ENCODE measurements around the gene PWP1. TPM values are rescaled to one million over a fixed set of nuclear protein-coding genes. Genes with fewer than 3 reads are reported as not detected.

The PWP1 gene
- total RNA-seq (10 to 100 TPM; 22.8 to 29.9 TPM), polyA plus RNA-seq (ENCODE audit: insufficient read length in 6 of 6) (10 to 100 TPM; 49.4 to 58.6 (median 54.4) TPM)
- long read RNA-seq, donor 1, transcript PWP1-201 (15 exons, 2,621 nt) = major isoform, 16 of 30 reads
- long read RNA-seq, donor 1, partial matches to known transcripts = 14 of 30 reads
- long read RNA-seq, donor 1, other reads (novel, unspliced or antisense) = 0 of 30 reads
- long read RNA-seq, donor 2, transcript PWP1-201 (15 exons, 2,621 nt) = major isoform, 17 of 18 reads
- long read RNA-seq, donor 2, partial matches to known transcripts = 0 of 18 reads
- long read RNA-seq, donor 2, other reads (novel, unspliced or antisense) = 0 of 18 reads
- long read RNA-seq, donor 3, transcript PWP1-201 (15 exons, 2,621 nt) = major isoform, 20 of 21 reads
- long read RNA-seq, donor 3, partial matches to known transcripts = 0 of 21 reads
- long read RNA-seq, donor 3, other reads (novel, unspliced or antisense) = 0 of 21 reads
- long read RNA-seq, donor 4, transcript PWP1-201 (15 exons, 2,621 nt) = major isoform, 5 of 38 reads
- long read RNA-seq, donor 4, partial matches to known transcripts = 33 of 38 reads
- long read RNA-seq, donor 4, other reads (novel, unspliced or antisense) = 0 of 38 reads
- long read RNA-seq, donor 5, transcript PWP1-201 (15 exons, 2,621 nt) = major isoform, 18 of 29 reads
- long read RNA-seq, donor 5, partial matches to known transcripts = 11 of 29 reads
- long read RNA-seq, donor 5, other reads (novel, unspliced or antisense) = 0 of 29 reads
- long read RNA-seq, donor 6, transcript PWP1-201 (15 exons, 2,621 nt) = major isoform, 23 of 23 reads
- long read RNA-seq, donor 6, partial matches to known transcripts = 0 of 23 reads
- long read RNA-seq, donor 6, other reads (novel, unspliced or antisense) = 0 of 23 reads
- long read RNA-seq, donor 7, transcript PWP1-201 (15 exons, 2,621 nt) = major isoform, 6 of 6 reads
- long read RNA-seq, donor 7, partial matches to known transcripts = 0 of 6 reads
- long read RNA-seq, donor 7, other reads (novel, unspliced or antisense) = 0 of 6 reads
- long read RNA-seq, donor 8, transcript PWP1-201 (15 exons, 2,621 nt) = major isoform, 14 of 14 reads
- long read RNA-seq, donor 8, partial matches to known transcripts = 0 of 14 reads
- long read RNA-seq, donor 8, other reads (novel, unspliced or antisense) = 0 of 14 reads
- long read RNA-seq, donor 9 = 0 reads
- long read RNA-seq, donor 10, transcript PWP1-201 (15 exons, 2,621 nt) = major isoform, 10 of 54 reads
- long read RNA-seq, donor 10, partial matches to known transcripts = 41 of 54 reads
- long read RNA-seq, donor 10, other reads (novel, unspliced or antisense) = 3 of 54 reads
- long read RNA-seq, donor 11, transcript PWP1-201 (15 exons, 2,621 nt) = major isoform, 15 of 27 reads
- long read RNA-seq, donor 11, partial matches to known transcripts = 12 of 27 reads
- long read RNA-seq, donor 11, other reads (novel, unspliced or antisense) = 0 of 27 reads
- long read RNA-seq, donor 12, transcript PWP1-201 (15 exons, 2,621 nt) = major isoform, 11 of 29 reads
- long read RNA-seq, donor 12, partial matches to known transcripts = 18 of 29 reads
- long read RNA-seq, donor 12, other reads (novel, unspliced or antisense) = 0 of 29 reads

GRCh38 chr12:107685360-107686248 is at the start of gene PWP1:
PWP1 (plus strand) TSS chr12:107685799; CDS start chr12:107685900, 101 bp downstream.
- no peak for TF ChIP-seq CTCF (IDR thresholded peaks at IDR 0.05)
- intact Hi-C loops (cut with DNase I) = no loop called here

GRCh38 chr12:107641154-107641553 is 44.4 kb upstream of the PWP1 start:
- intact Hi-C loops (cut with DNase I) = no loop called here
- H3K9me3 ChIP-seq = no peaks in the 10 kb centered on the region
- H3K36me3 ChIP-seq = no peaks in the 10 kb centered on the region
- TF ChIP-seq CTCF (IDR thresholded peaks at IDR 0.05) = no peak
- H3K4me1 ChIP-seq = no peaks in the 10 kb centered on the region
- H3K4me3 ChIP-seq = no peak overlapping the region
- DNase-seq = no peak
- no peak for ATAC-seq
- peaks cover 0 to 14% of the 10 kb centered on the region in 2 donors for H3K27me3 ChIP-seq
- no peak overlapping the region for H3K27ac ChIP-seq

More at GRCh38 chr12:107685360-107686248, at the start of gene PWP1:
- Histone ChIP-seq H3K4me3 (peak within 1 kb of the TSS; percentile 84 to 92), H3K4me1 (peaks cover 3 to 16% of the 10 kb centered on the region in 2 donors), H3K9me3 (no peaks in the 10 kb centered on the region), H3K27me3 (no peaks in the 10 kb centered on the region), H3K27ac (peak within 1 kb of the TSS; percentile 74 to 77), H3K36me3 (peaks cover 0 to 25% of the 10 kb centered on the region in 2 donors)
- ATAC-seq (peak; percentile 96), DNase-seq (peak; percentile 95 to 98 (median 97))

GRCh38 chr12:107642240-107642639 is 43.4 kb upstream of the PWP1 start:
- intact Hi-C loops (cut with DNase I) = no loop called here
- Histone ChIP-seq H3K4me3 (no peak overlapping the region), H3K27ac (no peak overlapping the region), H3K36me3 (no peaks in the 10 kb centered on the region), H3K4me1 (no peaks in the 10 kb centered on the region), H3K27me3 (peaks cover 0 to 14% of the 10 kb centered on the region in 2 donors), H3K9me3 (no peaks in the 10 kb centered on the region)
- no peak for TF ChIP-seq CTCF (IDR thresholded peaks at IDR 0.05)
- ATAC-seq = no peak
- DNase-seq = no peak
